ENCODE results near the gene TTLL10.
"Not testable (repeated sequence)": the region's sequence is repeated elsewhere in the genome, so short reads cannot be mapped to it uniquely, and the experiment has no call there.

TTLL10 gene

DNA sequence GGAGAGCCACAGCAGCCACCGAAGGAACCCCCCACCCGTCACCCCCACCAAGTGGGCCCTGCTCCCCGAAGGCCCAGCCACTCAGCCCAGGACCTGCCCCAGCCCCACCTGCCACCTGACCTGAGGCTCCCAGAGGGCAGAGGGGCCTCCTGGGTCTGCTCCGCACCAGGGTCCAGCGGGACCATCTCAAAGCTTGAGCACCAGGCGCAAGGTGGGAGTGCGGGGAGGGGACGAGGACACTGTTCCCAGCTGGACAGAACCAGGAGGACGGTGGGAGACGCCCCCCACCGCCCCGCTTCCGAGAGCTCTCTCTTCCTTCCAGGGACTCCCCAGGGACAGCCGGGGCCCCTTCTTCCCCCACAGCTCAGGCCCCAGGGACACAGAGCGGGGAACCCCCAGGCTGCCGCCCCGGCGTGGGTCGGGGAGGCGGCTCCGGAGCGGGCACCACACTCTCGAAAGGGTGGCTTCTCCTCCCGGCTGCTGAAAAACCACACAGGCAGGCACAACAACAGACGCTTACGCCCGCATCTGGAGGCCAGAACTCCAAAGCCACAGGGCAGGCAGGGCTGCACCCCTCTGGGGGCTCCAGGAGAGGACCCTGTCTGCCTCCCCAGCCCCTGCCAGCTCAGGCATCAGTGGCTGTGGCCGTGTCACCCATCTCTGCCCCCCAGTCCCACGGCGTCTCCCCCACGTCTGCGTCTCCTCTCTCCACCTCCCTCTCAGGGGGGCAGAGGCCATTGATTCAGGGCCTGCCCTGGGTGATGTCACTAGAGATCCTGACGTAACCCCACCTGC is 1.9 kb upstream of the TTLL10 start:
- DNase-seq = no peak

- DNase-seq = no peak
Measured at GRCh38 chr1:1173061-1173792, 453 bp upstream of the TTLL10 start.

GRCh38 chr1:1175221-1176062 is 1.8 kb downstream of the TTLL10 start:
- DNase-seq = no peak

DNA sequence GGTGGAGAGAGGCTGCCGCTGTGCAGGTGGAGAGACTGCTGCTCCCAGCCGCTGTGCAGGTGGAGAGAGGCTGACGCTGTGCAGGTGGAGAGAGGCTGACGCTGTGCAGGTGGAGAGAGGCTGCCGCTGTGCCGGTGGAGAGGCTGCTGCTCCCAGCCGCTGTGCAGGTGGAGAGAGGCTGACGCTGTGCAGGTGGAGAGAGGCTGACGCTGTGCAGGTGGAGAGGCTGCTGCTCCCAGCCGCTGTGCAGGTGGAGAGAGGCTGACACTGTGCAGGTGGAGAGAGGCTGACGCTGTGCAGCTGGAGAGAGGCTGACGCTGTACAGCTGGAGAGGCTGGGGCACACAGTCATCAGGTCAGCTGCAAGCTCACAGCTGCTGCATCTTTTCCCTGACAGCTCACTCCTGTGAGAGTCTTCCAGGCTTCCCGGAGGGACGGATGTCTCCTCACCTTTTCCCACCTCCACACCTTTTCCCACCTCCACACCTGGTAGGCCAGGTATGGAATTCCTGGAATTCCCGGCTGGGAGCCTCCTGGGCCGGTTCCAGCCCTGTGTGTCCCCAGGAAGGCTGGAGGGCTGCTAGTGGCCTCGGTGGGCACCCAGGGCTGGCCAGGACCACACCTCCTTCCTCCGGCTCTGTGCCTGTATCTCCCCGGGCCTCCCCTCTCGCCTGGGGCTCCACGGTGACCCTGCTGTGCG is 2.5 kb downstream of the TTLL10 start:
- DNase-seq = not testable (repeated sequence)

GRCh38 chr1:1176931-1177330 is 3.3 kb downstream of the TTLL10 start:
- no peak for DNase-seq

GRCh38 chr1:1177452-1178206 is 3.9 kb downstream of the TTLL10 start:
- no peak for DNase-seq

GRCh38 chr1:1178794-1179331 is 5.2 kb downstream of the TTLL10 start:
- DNase-seq = no peak

DNA sequence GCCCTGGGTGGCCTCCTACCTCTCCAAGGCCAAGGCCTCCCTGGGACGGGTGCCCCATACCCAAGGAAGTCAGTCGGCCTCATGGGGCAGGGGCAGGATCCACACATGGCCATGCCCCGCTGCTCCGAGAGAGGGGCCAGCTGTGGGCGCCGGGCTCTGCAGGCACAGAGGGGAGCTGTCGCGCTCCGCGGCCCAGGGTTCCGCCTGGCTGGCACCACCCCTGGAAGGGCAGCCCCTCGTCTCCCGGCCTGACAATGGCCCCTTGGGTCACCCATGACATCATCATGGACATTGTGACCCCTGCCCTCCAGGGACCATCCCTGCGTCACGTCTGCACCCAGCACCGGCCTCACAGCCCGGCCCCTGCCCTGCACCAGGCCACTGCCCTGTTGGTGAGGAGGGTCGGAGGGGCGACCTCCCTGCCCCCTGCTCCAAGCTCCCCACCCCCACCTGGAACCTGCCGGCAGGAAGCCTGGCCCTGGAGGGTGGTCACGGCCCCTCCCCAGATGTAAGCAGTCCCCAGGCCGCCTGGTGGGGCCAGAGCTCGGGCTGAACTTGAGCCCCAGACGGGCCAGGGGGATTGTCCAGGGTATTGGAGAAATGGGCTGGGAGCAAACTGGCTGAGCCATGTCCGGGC is 5.8 kb downstream of the TTLL10 start:
- DNase-seq = no peak

- DNase-seq = no peak
Measured at GRCh38 chr1:1179983-1180861, 6.5 kb downstream of the TTLL10 start.

DNA sequence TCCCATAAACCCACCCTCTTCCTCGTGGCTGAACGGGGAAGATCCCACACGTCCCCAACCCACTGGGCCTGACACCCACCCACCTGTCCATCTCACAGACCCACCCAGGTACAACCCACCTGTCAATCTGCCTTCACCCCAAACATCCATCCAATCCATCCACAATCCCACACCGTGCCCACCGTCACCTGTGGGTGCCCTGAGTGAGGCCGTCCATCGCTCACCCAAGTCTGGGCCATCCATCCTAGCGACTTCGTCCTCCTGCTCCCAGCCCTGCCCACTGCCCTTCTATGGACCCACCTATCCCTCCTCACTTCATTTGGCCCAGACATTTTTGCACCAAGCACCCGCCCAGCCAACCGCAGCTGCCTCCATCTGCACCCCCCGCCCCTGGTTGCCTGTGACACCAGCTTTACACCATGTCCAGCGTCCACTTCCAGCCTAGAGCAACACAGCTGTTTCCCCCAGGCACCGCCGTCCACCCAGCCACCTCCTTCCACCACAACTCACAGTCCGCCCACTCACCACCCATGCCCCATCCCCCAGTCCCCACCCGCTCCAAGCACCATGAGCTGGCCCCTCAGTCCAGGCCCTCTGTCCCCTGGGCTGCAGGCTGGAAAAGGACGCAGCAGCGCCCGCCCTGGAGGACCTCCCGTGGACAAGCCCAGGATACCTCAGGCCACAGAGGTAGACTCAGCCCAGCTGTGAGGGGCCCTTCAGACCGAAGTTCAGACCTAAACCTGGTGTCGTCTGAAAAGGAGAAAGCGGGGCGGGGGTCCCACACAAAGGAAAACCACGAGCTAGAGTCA is 7.7 kb downstream of the TTLL10 start:
- no peak for DNase-seq

DNA sequence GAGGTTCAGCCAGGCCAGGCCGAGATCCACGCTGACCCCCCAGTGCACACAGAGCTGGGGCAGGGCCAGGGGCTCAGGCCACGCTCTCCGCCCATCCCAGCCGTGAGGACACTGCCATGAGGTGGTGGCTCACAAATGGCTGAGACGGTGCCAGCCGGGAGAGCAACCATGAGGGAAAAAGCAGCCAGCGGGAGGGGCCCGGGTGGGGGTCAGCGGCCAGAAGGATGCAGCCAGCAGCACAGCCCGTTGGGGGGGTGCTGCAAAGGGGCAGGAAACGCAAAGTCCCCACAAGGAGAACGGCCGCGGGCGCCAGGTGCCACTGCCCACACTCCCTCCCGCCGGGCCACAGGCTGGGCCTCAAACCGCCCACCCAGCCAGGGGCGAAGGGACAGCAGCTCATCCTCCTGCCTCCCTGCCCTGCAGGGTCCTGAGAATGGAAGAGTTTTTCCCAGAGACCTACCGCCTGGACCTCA is 8.3 kb downstream of the TTLL10 start:
- DNase-seq = no peak

GRCh38 chr1:1182491-1183220 is 9.0 kb downstream of the TTLL10 start:
- no peak for DNase-seq

- DNase-seq = no peak
Measured at GRCh38 chr1:1183221-1183747, 9.6 kb downstream of the TTLL10 start.

GRCh38 chr1:1183833-1184775 is 10.4 kb downstream of the TTLL10 start:
- no peak for DNase-seq

GRCh38 chr1:1185101-1185765 is 11.6 kb downstream of the TTLL10 start:
- DNase-seq = no peak

GRCh38 chr1:1187938-1188337 is 14.3 kb downstream of the TTLL10 start:
- no peak for DNase-seq
